GM23248 (cell line): ENCODE measurements around the gene CRYGD. TPM values are rescaled to one million over a fixed set of nuclear protein-coding genes. Genes with fewer than 3 reads are reported as not detected.
"Not testable (repeated sequence)": the region's sequence is repeated elsewhere in the genome, so short reads cannot be mapped to it uniquely, and the experiment has no call there.

ENCODE experiments used
- DNase-seq: peaks from one replicate; pipeline ENCODE4 v3.0.0-alpha.2; 2015
- H2AFZ ChIP-seq: fragments of 200-600 bp; sonication (generic); 2 replicates; pipeline ENCODE4 v1.6.1; 2016; ENCODE audit warnings: antibody characterized with exemption
- H3F3A ChIP-seq: fragments of 200-600 bp; sonication (generic); 2 replicates; pipeline ENCODE4 v1.6.1; 2016; ENCODE audit warnings: mild to moderate bottlenecking, antibody characterized with exemption, mixed run types; ENCODE audit not compliant: insufficient read depth
- H3K27ac ChIP-seq: fragments of 200-600 bp; sonication (generic); 2 replicates; pipeline ENCODE4 v1.5.1; 2016; ENCODE audit warnings: mild to moderate bottlenecking
- H3K27me3 ChIP-seq: fragments of 200-600 bp; sonication (generic); replicated peaks from 2 replicates; pipeline ENCODE4 v1.6.1; 2016; ENCODE audit warnings: mild to moderate bottlenecking; ENCODE audit not compliant: insufficient read depth
- H3K36me3 ChIP-seq: fragments of 200-600 bp; sonication (generic); 2 replicates; pipeline ENCODE4 v1.6.1; 2016; ENCODE audit warnings: low read depth, mild to moderate bottlenecking
- H3K4me1 ChIP-seq: fragments of 200-600 bp; sonication (generic); 2 replicates; pipeline ENCODE4 v1.6.1; 2016; ENCODE audit warnings: mild to moderate bottlenecking; ENCODE audit not compliant: insufficient read depth
- H3K4me2 ChIP-seq: fragments of 200-600 bp; sonication (generic); one replicate; pipeline ENCODE4 v1.6.1; 2016; ENCODE audit warnings: mild to moderate bottlenecking; ENCODE audit not compliant: unreplicated experiment
- H3K4me3 ChIP-seq: fragments of 200-600 bp; sonication (generic); 2 replicates; pipeline ENCODE4 v1.5.1; 2016; ENCODE audit warnings: mild to moderate bottlenecking
- H3K79me2 ChIP-seq: fragments of 200-600 bp; sonication (generic); 2 replicates; pipeline ENCODE4 v1.6.1; 2016; ENCODE audit warnings: mild to moderate bottlenecking; ENCODE audit not compliant: insufficient read depth
- H3K9ac ChIP-seq: fragments of 200-600 bp; sonication (generic); 2 replicates; pipeline ENCODE4 v1.6.1; 2016; ENCODE audit warnings: mild to moderate bottlenecking
- H3K9me2 ChIP-seq: fragments of 200-600 bp; sonication (generic); 2 replicates; pipeline ENCODE4 v1.6.1; 2016; ENCODE audit warnings: mixed run types, mild to moderate bottlenecking, moderate library complexity; ENCODE audit not compliant: insufficient read depth
- H3K9me3 ChIP-seq: fragments of 200-600 bp; sonication (generic); one replicate; pipeline ENCODE4 v1.6.1; 2017; ENCODE audit warnings: low read depth
- H4K20me1 ChIP-seq: fragments of 200-600 bp; sonication (generic); 2 replicates; pipeline ENCODE4 v1.6.0; 2016; ENCODE audit not compliant: insufficient read depth
- EZH2 ChIP-seq: fragments of 200-600 bp; sonication (generic); IDR thresholded peaks from 2 replicates; pipeline ENCODE4 v1.6.1; 2018; ENCODE audit warnings: antibody characterized with exemption, mild to moderate bottlenecking; ENCODE audit not compliant: insufficient read depth, poor library complexity, severe bottlenecking
- EZH2phosphoT487 ChIP-seq: fragments of 200-600 bp; sonication (generic); IDR thresholded peaks from 2 replicates; pipeline ENCODE4 v1.6.1; 2018; ENCODE audit warnings: antibody characterized with exemption, moderate library complexity, mild to moderate bottlenecking, low read depth; ENCODE audit not compliant: insufficient read depth
- WGBS, 2 experiments: methylation state at CpG; one replicate each; pipeline ENCODE4 v1.1.6; 2015 to 2017; ENCODE audit warnings: low lambda C conversion rate in 2 of 2, low coverage in 1 of 2; ENCODE audit errors: missing lambda C conversion rate in 2 of 2; 5-methylcytosine and 5-hydroxymethylcytosine counted together
- in situ Hi-C: fragments of 300-500 bp; cut with MboI; formaldehyde crosslinking; loops from 2 replicates; pipeline ENCODE4 v1.15.0; 2020
- polyA plus RNA-seq: library from polyadenylated mRNA; unstranded; fragments of >200 nt; fragmentation: Nextera tagmentation; extraction: Ambion mirVana; gene quantifications from 2 replicates; pipeline ENCODE4 v1.2.1, GENCODE V29; 2016
- total RNA-seq: library from RNA; depleted of rRNA; stranded (reverse); fragments of >200 nt; shearing (Covaris generic); gene quantifications from 2 replicates; pipeline ENCODE4 v1.2.3, GENCODE V29; 2014

CRYGD gene
- total and polyA plus RNA-seq, 2 experiments from 2014 or later: not detected

- 33 to 34% methylated on average over 7 of the region's 7 CpGs for WGBS, 2 experiments
- TF ChIP-seq EZH2 (peak; percentile 14), EZH2phosphoT487 (no peak)
- no peaks in the 10 kb centered on the region for H3K4me1 ChIP-seq
Measured at GRCh38 chr2:208112969-208113368, 11.4 kb downstream of the CRYGD start.

GRCh38 chr2:208112273-208112745 lies 12.0 kb downstream of the CRYGD start:
- H3K4me1 ChIP-seq, H3K4me2 ChIP-seq, in situ Hi-C loops, DNase-seq, H2AFZ ChIP-seq, H3K36me3 ChIP-seq, H3K27ac ChIP-seq, H3K9ac ChIP-seq, H3K4me3 ChIP-seq, H3K9me2 ChIP-seq, H4K20me1 ChIP-seq, H3K79me2 ChIP-seq, H3K9me3 ChIP-seq, H3F3A ChIP-seq: not testable (repeated sequence)
- 5 to 7% methylated on average over 11 to 35 of the region's 36 CpGs for WGBS, 2 experiments
- H3K27me3 ChIP-seq: peaks cover 33% of the 10 kb centered on the region

More at GRCh38 chr2:208112969-208113368, 11.4 kb downstream of the CRYGD start:
- H3K36me3 ChIP-seq: no peaks in the 10 kb centered on the region
- H3K4me3 ChIP-seq: no peak overlapping the region
- H3F3A ChIP-seq: no peaks in the 10 kb centered on the region
- no peak overlapping the region for H3K9ac ChIP-seq
- no peak overlapping the region for H2AFZ ChIP-seq
- no peaks in the 10 kb centered on the region for H3K79me2 ChIP-seq
- H3K4me2 ChIP-seq: no peak overlapping the region
- no peaks in the 10 kb centered on the region for H4K20me1 ChIP-seq
- no peak overlapping the region for H3K27ac ChIP-seq
- no peak for DNase-seq
- no peaks in the 10 kb centered on the region for H3K9me2 ChIP-seq
- in situ Hi-C loops: no loop called here
- no peaks in the 10 kb centered on the region for H3K9me3 ChIP-seq
- H3K27me3 ChIP-seq: peaks cover 33% of the 10 kb centered on the region

- in situ Hi-C loops: no loop called here
- H2AFZ ChIP-seq: no peak overlapping the region
- no peaks in the 10 kb centered on the region for H4K20me1 ChIP-seq
- no peak overlapping the region for H3K4me3 ChIP-seq
- no peaks in the 10 kb centered on the region for H3K9me3 ChIP-seq
- no peaks in the 10 kb centered on the region for H3K4me1 ChIP-seq
- TF ChIP-seq EZH2phosphoT487: no peak
- TF ChIP-seq EZH2: no peak
- H3K79me2 ChIP-seq: no peaks in the 10 kb centered on the region
- 42 to 59% methylated on average over 3 of the region's 3 CpGs for WGBS, 2 experiments
- H3K9me2 ChIP-seq: no peaks in the 10 kb centered on the region
- no peak for DNase-seq
- H3K4me2 ChIP-seq: no peak overlapping the region
- no peaks in the 10 kb centered on the region for H3K36me3 ChIP-seq
- H3F3A ChIP-seq: no peaks in the 10 kb centered on the region
- H3K27me3 ChIP-seq: peaks cover 14% of the 10 kb centered on the region
- H3K27ac ChIP-seq: no peak overlapping the region
- H3K9ac ChIP-seq: no peak overlapping the region
Measured at GRCh38 chr2:208103616-208104015, 20.7 kb downstream of the CRYGD start.

- Histone ChIP-seq H3K27ac (no peak overlapping the region), H3K4me3 (no peak overlapping the region), H3F3A (no peaks in the 10 kb centered on the region), H3K4me1 (0 out of 2 replicates have a peak, but pooled peaks cover 7% of the 10 kb centered on the region), H4K20me1 (no peaks in the 10 kb centered on the region), H3K27me3 (peaks cover 11% of the 10 kb centered on the region), H3K9me2 (no peaks in the 10 kb centered on the region), H2AFZ (0 out of 2 replicates have a peak overlapping the region, but pooled peaks have one; percentile 35), H3K9me3 (no peaks in the 10 kb centered on the region), H3K79me2 (no peaks in the 10 kb centered on the region), H3K36me3 (no peaks in the 10 kb centered on the region), H3K4me2 (no peak overlapping the region), H3K9ac (no peak overlapping the region)
- in situ Hi-C loops: no loop called here
- TF ChIP-seq EZH2phosphoT487 (no peak), EZH2 (no peak)
- peak; percentile 47 for DNase-seq
- WGBS, 2 experiments: 36 to 40% methylated on average over 10 of the region's 10 CpGs
Measured at GRCh38 chr2:208101716-208102631, 22.4 kb downstream of the CRYGD start.
